ENCODE data around the gene FGD3.

- TF ChIP-seq CTCF (conservative IDR thresholded peaks at IDR 0.05) (no peak), EZH2 (IDR thresholded peaks at IDR 0.05; ENCODE audit: low read depth) (no peak)
Measured at GRCh38 chr9:92982130-92982529, 34.8 kb downstream of the FGD3 start.
